Measurements from ENCODE around the gene THOC3.
"Not testable (repeated sequence)": the region's sequence is repeated elsewhere in the genome, so short reads cannot be mapped to it uniquely, and the experiment has no call there.

Gene THOC3

GRCh38 chr5:175938489-175938888, 29.6 kb downstream of the THOC3 start:
- DNase-seq = not testable (repeated sequence)

GRCh38 chr5:175928752-175929151, 39.4 kb downstream of the THOC3 start:
- not testable (repeated sequence) for DNase-seq

GRCh38 chr5:175925106-175925505, 43.0 kb downstream of the THOC3 start:
- not testable (repeated sequence) for DNase-seq

GRCh38 chr5:175922192-175922885, 45.8 kb downstream of the THOC3 start:
- DNase-seq = no peak

- DNase-seq = no peak
These were observed 46.9 kb downstream of the THOC3 start for GRCh38 chr5:175921061-175921730.

GRCh38 chr5:175920231-175920811, 47.8 kb downstream of the THOC3 start:
- DNase-seq = no peak

- DNase-seq = not testable (repeated sequence)
These were observed 52.8 kb downstream of the THOC3 start for GRCh38 chr5:175915066-175916037.

GRCh38 chr5:175913835-175914672, 54.1 kb downstream of the THOC3 start:
- DNase-seq = not testable (repeated sequence)

- DNase-seq = not testable (repeated sequence)
These were observed 58.0 kb downstream of the THOC3 start for GRCh38 chr5:175910072-175910471.

Measured in NCI-H1436 treated with DMSO at 0.1 percent for 48 hours (cell line).